GM12864 (cell line): ENCODE data around the gene GAS2L2.

Experiments used
- DNase-seq: peaks from one replicate; pipeline ENCODE4 v3.0.0-alpha.2; 2011; ENCODE audit warnings: low read depth
- H3K4me3 ChIP-seq: 2 replicates; pipeline ENCODE4 v1.5.1; 2011; ENCODE audit warnings: mild to moderate bottlenecking, low read depth, low read length, control low read depth
- CTCF ChIP-seq: IDR thresholded peaks from 2 replicates; pipeline ENCODE4 v1.5.1; 2011; ENCODE audit warnings: low read depth, mild to moderate bottlenecking, moderate library complexity, low read length, control low read depth, inconsistent platforms; ENCODE audit errors: missing control alignments

Gene GAS2L2

GRCh38 chr17:35745749-35746320 is 7.2 kb downstream of the GAS2L2 start:
- no peak for DNase-seq
- H3K4me3 ChIP-seq: no peak overlapping the region
- TF ChIP-seq CTCF: no peak

GRCh38 chr17:35745246-35745645 is 7.8 kb downstream of the GAS2L2 start:
- no peak for DNase-seq
- no peak for TF ChIP-seq CTCF
- H3K4me3 ChIP-seq: no peak overlapping the region

GRCh38 chr17:35744830-35745229 is 8.2 kb downstream of the GAS2L2 start:
- no peak for DNase-seq
- no peak for TF ChIP-seq CTCF
- H3K4me3 ChIP-seq: no peak overlapping the region

- no peak for TF ChIP-seq CTCF
- no peak for DNase-seq
- H3K4me3 ChIP-seq: no peak overlapping the region
These were observed 9.3 kb downstream of the GAS2L2 start for GRCh38 chr17:35743626-35744328.

- no peak for TF ChIP-seq CTCF
These were observed 10.1 kb downstream of the GAS2L2 start for GRCh38 chr17:35742896-35743477.

GRCh38 chr17:35742496-35742895 is 10.5 kb downstream of the GAS2L2 start:
- no peak for DNase-seq

More at GRCh38 chr17:35742896-35743477, 10.1 kb downstream of the GAS2L2 start:
- DNase-seq: no peak
- no peak overlapping the region for H3K4me3 ChIP-seq

More at GRCh38 chr17:35742496-35742895, 10.5 kb downstream of the GAS2L2 start:
- H3K4me3 ChIP-seq: no peak overlapping the region
- no peak for TF ChIP-seq CTCF
